CD14-positive monocyte (primary cell): Measurements from ENCODE around the gene WEE2. TPM values are rescaled to one million over a fixed set of nuclear protein-coding genes. Genes with fewer than 3 reads are reported as not detected.

Source experiments
- DNase-seq, 3 donors: peaks; one replicate each; pipeline ENCODE4 v3.0.0-alpha.2; 2011 to 2022
- H2AFZ ChIP-seq: 2 replicates; pipeline ENCODE4 v1.6.0; 2012; ENCODE audit warnings: mild to moderate bottlenecking, low read depth, low read length, inconsistent platforms; ENCODE audit not compliant: insufficient read depth, poor library complexity, severe bottlenecking
- H3K27ac ChIP-seq, 2 donors: 1 replicate in 1 of 2; 2 replicates in 1 of 2; pipeline ENCODE4 v1.5.1; 2012 to 2013; ENCODE audit warnings: low read length in 2 of 2, control low read depth in 1 of 2, inconsistent platforms in 1 of 2, low read depth in 1 of 2, mild to moderate bottlenecking in 1 of 2
- H3K27me3 ChIP-seq, 2 donors: one replicate each; pipeline versions ENCODE4 v1.6.0 to v1.6.1; 2011 to 2013; ENCODE audit warnings: low read length in 2 of 2; ENCODE audit not compliant: control insufficient read depth in 2 of 2, insufficient read depth in 2 of 2
- H3K36me3 ChIP-seq, 2 donors: replicated peaks in 1 of 2; 1 replicate in 1 of 2; 2 replicates in 1 of 2; pipeline versions ENCODE4 v1.5.1 to v1.6.1; 2012 to 2013; ENCODE audit warnings: low read length in 2 of 2, control low read depth in 1 of 2, inconsistent platforms in 1 of 2, mild to moderate bottlenecking in 1 of 2; ENCODE audit not compliant: insufficient read depth in 2 of 2, control insufficient read depth in 1 of 2
- H3K4me1 ChIP-seq, 2 donors: 1 replicate in 1 of 2; 2 replicates in 1 of 2; pipeline versions ENCODE4 v1.5.1 to v1.6.1; 2012 to 2013; ENCODE audit warnings: low read length in 2 of 2, control low read depth in 1 of 2, inconsistent platforms in 1 of 2, mild to moderate bottlenecking in 1 of 2, moderate library complexity in 1 of 2; ENCODE audit not compliant: insufficient read depth in 2 of 2, control insufficient read depth in 1 of 2
- H3K4me2 ChIP-seq: replicated peaks from 2 replicates; pipeline ENCODE3; 2012; ENCODE audit warnings: low read length, moderate library complexity, mild to moderate bottlenecking; ENCODE audit not compliant: poor library complexity, severe bottlenecking; ENCODE audit errors: extremely low read depth
- H3K4me3 ChIP-seq, 3 experiments: fragments of 200-600 bp in 1 of 3; sonication (generic) in 1 of 3; replicated peaks in 1 of 3; 1 replicate in 2 of 3; 2 replicates in 1 of 3; pipeline ENCODE4 v1.5.1; 2011 to 2013; ENCODE audit warnings: low read length in 3 of 3, mild to moderate bottlenecking in 3 of 3, control low read depth in 2 of 3, low read depth in 2 of 3, inconsistent platforms in 1 of 3, moderate library complexity in 1 of 3
- H3K79me2 ChIP-seq: 2 replicates; pipeline ENCODE4 v1.6.0; 2012; ENCODE audit warnings: mild to moderate bottlenecking, control low read depth, inconsistent platforms, low read length, moderate library complexity; ENCODE audit not compliant: insufficient read depth
- H3K9ac ChIP-seq: 2 replicates; pipeline ENCODE4 v1.6.0; 2017; ENCODE audit warnings: low read length, mild to moderate bottlenecking; ENCODE audit not compliant: insufficient read depth, poor library complexity, severe bottlenecking
- H3K9me3 ChIP-seq, 2 donors: replicated peaks in 1 of 2; 1 replicate in 1 of 2; 2 replicates in 1 of 2; pipeline versions ENCODE4 v1.5.1 to v1.6.1; 2012 to 2013; ENCODE audit warnings: low read length in 2 of 2, control low read depth in 1 of 2; ENCODE audit not compliant: control insufficient read depth in 1 of 2, insufficient read depth in 1 of 2
- H4K20me1 ChIP-seq: 2 replicates; pipeline ENCODE4 v1.6.0; 2012; ENCODE audit warnings: mild to moderate bottlenecking, low read length, control low read depth, moderate library complexity; ENCODE audit not compliant: insufficient read depth
- H3K27ac Mint-ChIP-seq, 7 donors: one replicate each; pipeline ENCODE4 v1.8.0; 2020; ENCODE audit warnings: mild to moderate bottlenecking in 7 of 7, mixed read lengths in 7 of 7, moderate library complexity in 6 of 7, inconsistent platforms in 2 of 7
- H3K27me3 Mint-ChIP-seq, 3 donors: one replicate each; pipeline ENCODE4 v1.8.0; 2021 to 2022; ENCODE audit warnings: low read depth in 3 of 3, mild to moderate bottlenecking in 3 of 3, mixed read lengths in 3 of 3, moderate library complexity in 3 of 3, inconsistent platforms in 1 of 3
- H3K36me3 Mint-ChIP-seq, 2 donors: one replicate each; pipeline ENCODE4 v1.8.0; 2020; ENCODE audit warnings: mixed read lengths in 2 of 2, inconsistent platforms in 1 of 2, mild to moderate bottlenecking in 1 of 2
- H3K4me1 Mint-ChIP-seq: one replicate; pipeline ENCODE4 v1.8.0; 2020; ENCODE audit warnings: mild to moderate bottlenecking, mixed read lengths
- H3K4me3 Mint-ChIP-seq, 2 donors: one replicate each; pipeline ENCODE4 v1.8.0; 2020; ENCODE audit warnings: mild to moderate bottlenecking in 2 of 2, mixed read lengths in 2 of 2, moderate library complexity in 1 of 2
- H3K9me3 Mint-ChIP-seq, 7 donors: one replicate each; pipeline ENCODE4 v1.8.0; 2020 to 2022; ENCODE audit warnings: mixed read lengths in 7 of 7, mild to moderate bottlenecking in 6 of 7, moderate library complexity in 6 of 7, inconsistent platforms in 2 of 7
- WGBS: methylation state at CpG from one replicate; pipeline ENCODE4 v1.1.5; 2013; ENCODE audit warnings: missing lambda C conversion rate; ENCODE audit not compliant: insufficient coverage; 5-methylcytosine and 5-hydroxymethylcytosine counted together
- intact Hi-C, 2 donors: fragments of 100-400 bp; cut with micrococcal nuclease; formaldehyde crosslinking; loops; one replicate each; pipeline versions ENCODE4 v1.15.0 to v1.15.1; 2023
- polyA plus RNA-seq, 3 donors: library from polyadenylated mRNA; depleted of rRNA in 1 of 3; unstranded in 2 of 3; stranded (reverse) in 1 of 3; fragments of 300-500 nt in 2 of 3; fragments of >200 nt in 1 of 3; fragmentation: Illumina TruSeq in 2 of 3; gene quantifications; 1 replicate in 2 of 3; 2 replicates in 1 of 3; pipeline ENCODE4 v1.2.3, GENCODE V29; 2012 to 2021
- TF ChIP-seq, protein P1 (sequence below): fragments of 200-600 bp; IDR thresholded peaks from one replicate; pipeline ENCODE4 v1.8.0; 2022; ENCODE audit warnings: antibody characterized with exemption, mild to moderate bottlenecking

The WEE2 gene
- polyA plus RNA-seq, 3 donors: not detected

DNA sequence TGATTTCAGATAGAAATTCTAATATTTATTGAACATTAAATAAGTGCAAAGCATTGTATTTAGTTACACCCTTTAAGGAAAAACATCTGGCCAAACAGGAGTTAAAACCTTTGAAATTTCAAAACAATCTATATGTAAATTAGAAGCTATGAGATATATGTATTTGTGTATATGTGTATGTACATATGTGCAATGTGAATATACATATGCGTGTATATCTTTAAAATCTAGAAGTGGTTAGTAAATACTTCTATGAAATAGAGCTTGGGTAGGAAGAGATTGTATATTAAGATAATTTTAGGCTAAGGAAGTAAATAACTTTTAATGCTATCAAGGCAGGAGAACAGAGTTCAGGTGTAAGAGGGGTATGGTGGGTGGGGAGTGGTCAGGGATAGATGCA is 9.3 kb downstream of the WEE2 start:
- H3K4me3 Mint-ChIP-seq: no peak overlapping the region
- TF ChIP-seq, protein P1, sequence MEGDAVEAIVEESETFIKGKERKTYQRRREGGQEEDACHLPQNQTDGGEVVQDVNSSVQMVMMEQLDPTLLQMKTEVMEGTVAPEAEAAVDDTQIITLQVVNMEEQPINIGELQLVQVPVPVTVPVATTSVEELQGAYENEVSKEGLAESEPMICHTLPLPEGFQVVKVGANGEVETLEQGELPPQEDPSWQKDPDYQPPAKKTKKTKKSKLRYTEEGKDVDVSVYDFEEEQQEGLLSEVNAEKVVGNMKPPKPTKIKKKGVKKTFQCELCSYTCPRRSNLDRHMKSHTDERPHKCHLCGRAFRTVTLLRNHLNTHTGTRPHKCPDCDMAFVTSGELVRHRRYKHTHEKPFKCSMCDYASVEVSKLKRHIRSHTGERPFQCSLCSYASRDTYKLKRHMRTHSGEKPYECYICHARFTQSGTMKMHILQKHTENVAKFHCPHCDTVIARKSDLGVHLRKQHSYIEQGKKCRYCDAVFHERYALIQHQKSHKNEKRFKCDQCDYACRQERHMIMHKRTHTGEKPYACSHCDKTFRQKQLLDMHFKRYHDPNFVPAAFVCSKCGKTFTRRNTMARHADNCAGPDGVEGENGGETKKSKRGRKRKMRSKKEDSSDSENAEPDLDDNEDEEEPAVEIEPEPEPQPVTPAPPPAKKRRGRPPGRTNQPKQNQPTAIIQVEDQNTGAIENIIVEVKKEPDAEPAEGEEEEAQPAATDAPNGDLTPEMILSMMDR: no peak

DNA sequence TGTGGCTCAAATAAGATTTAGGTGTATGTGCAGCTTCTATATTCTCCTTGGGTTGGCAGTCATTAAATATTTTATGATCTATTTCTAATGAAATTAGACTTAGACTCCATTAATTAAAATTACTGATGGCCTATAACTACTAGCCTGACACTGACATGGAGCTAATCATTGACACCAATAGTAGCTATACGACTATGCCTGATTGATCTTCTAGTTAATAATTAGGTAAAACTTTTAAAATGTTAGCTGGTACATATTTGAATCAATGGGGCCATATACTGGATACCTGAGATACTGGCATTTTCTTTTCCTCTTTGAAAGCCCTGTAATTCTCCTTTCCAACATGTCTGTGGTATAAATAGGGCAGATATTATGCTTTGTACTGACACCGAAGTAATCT is 14.4 kb downstream of the WEE2 start:
- Histone ChIP-seq H3K4me2 (no peak overlapping the region), H3K4me1 (no peaks in the 10 kb centered on the region), H3K9me3 (no peaks in the 10 kb centered on the region), H3K9ac (no peak overlapping the region), H2AFZ (no peak overlapping the region), H4K20me1 (no peaks in the 10 kb centered on the region), H3K27me3 (no peaks in the 10 kb centered on the region), H3K36me3 (no peaks in the 10 kb centered on the region), H3K27ac (no peak overlapping the region), H3K4me3 (no peak overlapping the region), H3K79me2 (no peaks in the 10 kb centered on the region)
- TF ChIP-seq, protein P1: no peak
- intact Hi-C loops: no loop called here
- Mint-ChIP-seq H3K27ac (no peak overlapping the region), H3K36me3 (no peaks in the 10 kb centered on the region), H3K27me3 (peaks cover 0 to 1% (median 0%) of the 10 kb centered on the region in 3 donors), H3K9me3 (no peaks in the 10 kb centered on the region), H3K4me3 (no peak overlapping the region), H3K4me1 (no peaks in the 10 kb centered on the region)
- no CpG with 5 or more reads among the region's 2 CpGs for WGBS
- no peak for DNase-seq

More for the DNA sequence above, 9.3 kb downstream of the WEE2 start:
- Histone ChIP-seq H3K9ac (no peak overlapping the region), H3K27me3 (no peaks in the 10 kb centered on the region), H3K27ac (no peak overlapping the region), H3K79me2 (no peaks in the 10 kb centered on the region), H3K9me3 (no peaks in the 10 kb centered on the region), H4K20me1 (no peaks in the 10 kb centered on the region), H3K4me3 (no peak overlapping the region), H3K4me1 (no peaks in the 10 kb centered on the region), H3K4me2 (no peak overlapping the region), H2AFZ (no peak overlapping the region), H3K36me3 (no peaks in the 10 kb centered on the region)
- intact Hi-C loops: no loop called here
- no peaks in the 10 kb centered on the region for H3K36me3 Mint-ChIP-seq
- H3K27me3 Mint-ChIP-seq: peaks cover 0 to 3% (median 1%) of the 10 kb centered on the region in 3 donors
- H3K4me1 Mint-ChIP-seq: no peaks in the 10 kb centered on the region
- H3K9me3 Mint-ChIP-seq: no peaks in the 10 kb centered on the region
- no peak overlapping the region for H3K27ac Mint-ChIP-seq
- no CpG with 5 or more reads among the region's 1 CpG for WGBS
- DNase-seq: no peak
